Omental fat pad (tissue), 4 donors: ENCODE data around the gene C11orf24. TPM values are rescaled to one million over a fixed set of nuclear protein-coding genes. Genes with fewer than 3 reads are reported as not detected.

Experiments used
- ATAC-seq: fragments of 150-250 bp; one replicate; pipeline ENCODE4 v1.9.1; 2016; ENCODE audit warnings: mild to moderate bottlenecking, moderate library complexity; ENCODE audit not compliant: low FRiP score
- DNase-seq: peaks from one replicate; pipeline ENCODE4 v3.0.0-alpha.2; 2019; ENCODE audit warnings: low spot score
- CTCF ChIP-seq, 3 donors: fragments of 450-650 bp; IDR thresholded peaks; one replicate each; pipeline ENCODE4 v1.5.1; 2016 to 2017; ENCODE audit warnings: antibody characterized with exemption in 3 of 3, mild to moderate bottlenecking in 3 of 3, moderate library complexity in 2 of 3
- total RNA-seq, 4 donors: library from RNA; depleted of rRNA; stranded (reverse); fragments of >200 nt; gene quantifications; one replicate each; pipeline ENCODE4 v1.1.0, GENCODE V29; 2016

Gene C11orf24
- total RNA-seq, 4 donors from 2014 or later: 16.4 to 31.2 (median 23.8) TPM

- TF ChIP-seq CTCF (IDR thresholded peaks at IDR 0.05): peak in 2 of 3 donors; percentile 86 to 87
- DNase-seq (peak; percentile 77), ATAC-seq (peak; percentile 94)
Observed at GRCh38 chr11:68297812-68298658, 26.3 kb upstream of the C11orf24 start.

GRCh38 chr11:68297494-68297811 is 25.7 kb upstream of the C11orf24 start:
- ATAC-seq (no peak), DNase-seq (no peak)
- TF ChIP-seq CTCF (IDR thresholded peaks at IDR 0.05): no peak

GRCh38 chr11:68297052-68297378 is 25.2 kb upstream of the C11orf24 start:
- no peak for ATAC-seq
- no peak for TF ChIP-seq CTCF (IDR thresholded peaks at IDR 0.05)
- DNase-seq: no peak

GRCh38 chr11:68296344-68297051 is 24.7 kb upstream of the C11orf24 start:
- ATAC-seq (no peak), DNase-seq (no peak)
- TF ChIP-seq CTCF (IDR thresholded peaks at IDR 0.05): no peak

GRCh38 chr11:68295940-68296339 is 24.2 kb upstream of the C11orf24 start:
- no peak for ATAC-seq
- TF ChIP-seq CTCF (IDR thresholded peaks at IDR 0.05): no peak
- no peak for DNase-seq

GRCh38 chr11:68295271-68295670 is 23.5 kb upstream of the C11orf24 start:
- no peak for DNase-seq

More at GRCh38 chr11:68295271-68295670, 23.5 kb upstream of the C11orf24 start:
- no peak for TF ChIP-seq CTCF (IDR thresholded peaks at IDR 0.05)
- ATAC-seq: no peak
